GM12878 (cell line): Measurements from ENCODE around the gene NLRP9. TPM values are rescaled to one million over a fixed set of nuclear protein-coding genes. Genes with fewer than 3 reads are reported as not detected.

Experiments used
- ATAC-seq: fragments of 200-7000 bp; cut with Tn5 transposase; 3 replicates; pipeline ENCODE4 v1.9.1; 2020; ENCODE audit warnings: mild to moderate bottlenecking, moderate library complexity
- BruUV-seq: library from RNA; stranded (reverse); fragments of 400-500 nt; replicated peaks from 2 replicates; lab custom pipeline; 2021; lab: Mats Ljungman, UMichigan
- CTCF ChIA-PET: fragments of 300-600 bp; sonication (Branson Sonifier 250); formaldehyde crosslinking; extraction: SDS; loops from one replicate; lab custom pipeline; 2021; ENCODE audit warnings: inconsistent platforms; lab: Yijun Ruan, JAX
- POLR2A ChIA-PET: fragments of 350-600 bp; formaldehyde crosslinking; extraction: SDS; loops from one replicate; lab custom pipeline; 2021; ENCODE audit warnings: inconsistent platforms; lab: Charles Lee
- RAD21 ChIA-PET: fragments of 300-600 bp; sonication (Branson Sonifier 250); formaldehyde crosslinking; loops from one replicate; lab custom pipeline; 2023; ENCODE audit warnings: antibody characterized with exemption; ENCODE audit not compliant: unreplicated experiment; lab: Charles Lee
- SMC1A ChIA-PET: fragments of 300-600 bp; sonication (Branson Sonifier 250); formaldehyde crosslinking; loops from one replicate; lab custom pipeline; 2023; ENCODE audit not compliant: unreplicated experiment, uncharacterized antibody; lab: Charles Lee
- DNase-seq: peaks from one replicate; pipeline ENCODE4 v3.0.0-alpha.2; 2011; ENCODE audit warnings: low read depth, low spot score
- FAIRE-seq: peaks from 3 replicates; lab custom pipeline; 2011; peaks lifted over from hg19 to GRCh38; lab: Jason Lieb, UNC
- H2AFZ ChIP-seq: 2 replicates; pipeline ENCODE4 v1.6.0; 2011; ENCODE audit warnings: low read depth, low read length, control low read depth; ENCODE audit not compliant: control insufficient read depth
- H3K27ac ChIP-seq: 2 replicates; pipeline ENCODE4 v1.5.1; 2011; ENCODE audit warnings: control low read depth; ENCODE audit not compliant: control insufficient read depth, insufficient read depth
- H3K27me3 ChIP-seq, 2 experiments: replicated peaks in 1 of 2; 2 replicates each; pipeline versions ENCODE4 v1.6.0 to v1.6.1; 2011; ENCODE audit warnings: low read length in 1 of 2; ENCODE audit not compliant: control insufficient read depth in 2 of 2, insufficient read depth in 2 of 2
- H3K36me3 ChIP-seq, 2 experiments: 2 replicates each; pipeline ENCODE4 v1.5.1; 2011; ENCODE audit warnings: low read length in 1 of 2; ENCODE audit not compliant: control insufficient read depth in 2 of 2, insufficient read depth in 2 of 2
- H3K4me1 ChIP-seq: 2 replicates; pipeline ENCODE4 v1.6.1; 2011; ENCODE audit warnings: mild to moderate bottlenecking, low read length, moderate library complexity, mixed read lengths; ENCODE audit not compliant: control insufficient read depth, insufficient read depth
- H3K4me2 ChIP-seq: 2 replicates; pipeline ENCODE4 v1.6.0; 2011; ENCODE audit warnings: control low read depth; ENCODE audit not compliant: control insufficient read depth, insufficient read depth
- H3K4me3 ChIP-seq: fragments of 200-600 bp; sonication (generic); 2 replicates; pipeline ENCODE4 v1.5.1; 2016
- H3K79me2 ChIP-seq: 2 replicates; pipeline ENCODE4 v1.6.0; 2011; ENCODE audit warnings: low read length; ENCODE audit not compliant: control insufficient read depth, insufficient read depth
- H3K9ac ChIP-seq: 2 replicates; pipeline ENCODE4 v1.8.0; 2011; ENCODE audit warnings: low read length, control low read depth, mixed read lengths; ENCODE audit not compliant: control insufficient read depth, insufficient read depth
- H3K9me3 ChIP-seq: replicated peaks from 3 replicates; pipeline ENCODE4 v1.5.1; 2011; ENCODE audit warnings: mild to moderate bottlenecking, low read length; ENCODE audit not compliant: control insufficient read depth, insufficient read depth
- H4K20me1 ChIP-seq: 2 replicates; pipeline ENCODE4 v1.6.0; 2011; ENCODE audit not compliant: control insufficient read depth, insufficient read depth
- BACH1 ChIP-seq: fragments of 450-650 bp; IDR thresholded peaks from 2 replicates; pipeline ENCODE4 v1.6.1; 2017; ENCODE audit warnings: mild to moderate bottlenecking, borderline replicate concordance
- BCL11A ChIP-seq: IDR thresholded peaks from 2 replicates; pipeline ENCODE4 v1.6.1; 2011; ENCODE audit warnings: low read depth, low read length
- BMI1 ChIP-seq: fragments of 450-650 bp; IDR thresholded peaks from 2 replicates; pipeline ENCODE4 v1.6.1; 2016; ENCODE audit warnings: mild to moderate bottlenecking, moderate library complexity, borderline replicate concordance
- CHD1 ChIP-seq: IDR thresholded peaks from 2 replicates; pipeline ENCODE4 v1.6.1; 2012; ENCODE audit warnings: low read depth, low read length, improper control_type of control experiment
- DPF2 ChIP-seq: fragments of 450-650 bp; IDR thresholded peaks from 2 replicates; pipeline ENCODE4 v1.6.1; 2017; ENCODE audit warnings: mild to moderate bottlenecking
- ELK1 ChIP-seq: IDR thresholded peaks from 2 replicates; pipeline ENCODE4 v1.6.1; 2012; ENCODE audit warnings: low read depth, low read length, improper control_type of control experiment
- ETV6 ChIP-seq, 2 experiments: fragments of 450-650 bp in 1 of 2; IDR thresholded peaks in 1 of 2; conservative IDR thresholded peaks in 1 of 2; 2 replicates each; pipeline ENCODE4 v1.6.1; 2014; ENCODE audit warnings: antibody characterized with exemption in 1 of 2, borderline replicate concordance in 1 of 2, low read depth in 1 of 2, mild to moderate bottlenecking in 1 of 2, moderate library complexity in 1 of 2
- FOXM1 ChIP-seq: IDR thresholded peaks from 2 replicates; pipeline ENCODE4 v1.6.1; 2012; ENCODE audit warnings: low read depth, mild to moderate bottlenecking, inconsistent platforms, low read length, moderate library complexity
- IRF5 ChIP-seq: fragments of 450-650 bp; IDR thresholded peaks from 2 replicates; pipeline ENCODE4 v1.6.1; 2017; ENCODE audit warnings: borderline replicate concordance
- MLLT1 ChIP-seq: fragments of 450-650 bp; IDR thresholded peaks from 2 replicates; pipeline ENCODE4 v1.6.1; 2016; ENCODE audit warnings: mild to moderate bottlenecking
- NKRF ChIP-seq: fragments of 450-650 bp; conservative IDR thresholded peaks from 2 replicates; pipeline ENCODE4 v1.6.1; 2017; ENCODE audit warnings: mild to moderate bottlenecking, moderate library complexity
- NR2C1 ChIP-seq: fragments of 450-650 bp; IDR thresholded peaks from 2 replicates; pipeline ENCODE4 v1.6.1; 2017; ENCODE audit warnings: antibody characterized with exemption, mild to moderate bottlenecking, moderate library complexity
- POLR2AphosphoS2 ChIP-seq: IDR thresholded peaks from 2 replicates; pipeline ENCODE4 v1.6.1; 2011; ENCODE audit warnings: low read depth, mild to moderate bottlenecking, low read length, improper control_type of control experiment, moderate library complexity
- SIX5 ChIP-seq: IDR thresholded peaks from 2 replicates; pipeline ENCODE4 v1.6.1; 2011; ENCODE audit warnings: mild to moderate bottlenecking, low read depth, low read length, moderate library complexity; ENCODE audit not compliant: severe bottlenecking
- TAF1 ChIP-seq: IDR thresholded peaks from 2 replicates; pipeline ENCODE4 v1.6.1; 2011; ENCODE audit warnings: mild to moderate bottlenecking, low read depth, low read length, borderline replicate concordance
- TBL1XR1 ChIP-seq: IDR thresholded peaks from 2 replicates; pipeline ENCODE4 v1.6.1; 2012; ENCODE audit warnings: low read depth, low read length, improper control_type of control experiment
- TCF7 ChIP-seq: IDR thresholded peaks from 2 replicates; pipeline ENCODE4 v1.6.1; 2014; ENCODE audit warnings: antibody characterized with exemption, borderline replicate concordance
- USF1 ChIP-seq: IDR thresholded peaks from 2 replicates; pipeline ENCODE4 v1.6.1; 2011; ENCODE audit warnings: borderline replicate concordance, low read depth, mild to moderate bottlenecking, moderate library complexity, mixed read lengths, low read length; ENCODE audit not compliant: insufficient read depth; ENCODE audit errors: extremely low read length
- WGBS: methylation state at CpG from one replicate; pipeline ENCODE4 v1.1.6; 2016; ENCODE audit warnings: low lambda C conversion rate; ENCODE audit not compliant: insufficient replicate concordance, insufficient coverage; ENCODE audit errors: missing lambda C conversion rate; 5-methylcytosine and 5-hydroxymethylcytosine counted together
- in situ Hi-C: fragments of 300-500 bp; cut with MboI; formaldehyde crosslinking; loops from 9 replicates; pipeline ENCODE4 v1.14.3; 2018; ENCODE audit warnings: mixed read lengths
- intact Hi-C: fragments of 100-400 bp; cut with micrococcal nuclease; formaldehyde crosslinking; loops from one replicate; pipeline ENCODE4 v1.14.2; 2022; ENCODE audit not compliant: unreplicated experiment
- polyA plus RNA-seq, 11 experiments: library from polyadenylated mRNA; depleted of rRNA in 4 of 11; unstranded in 6 of 11; stranded (reverse) in 5 of 11; fragments of >200 nt; fragmentation: Nextera tagmentation in 4 of 11; fragmentation: Illumina TruSeq in 1 of 11; extraction: Ambion mirVana in 4 of 11; extraction: Trizol in 1 of 11; gene quantifications; 1 replicate in 1 of 11; 2 replicates in 10 of 11; pipeline versions ENCODE4 v1.2.1 to v1.2.3, GENCODE V29; 2011 to 2016; ENCODE audit warnings: inconsistent platforms in 2 of 11, missing spikeins in 2 of 11, low read depth in 1 of 11
- total RNA-seq, 4 experiments: library from RNA; depleted of rRNA in 3 of 4; stranded (reverse); fragments of >200 nt in 3 of 4; fragmentation: Illumina TruSeq in 1 of 4; extraction: Trizol in 1 of 4; gene quantifications; 2 replicates each; pipeline versions ENCODE4 v1.2.1 to v1.2.3, GENCODE V29; 2013 to 2021

NLRP9 gene
- total and polyA plus RNA-seq, 10 of the 15 experiments (the other 5 are each of a cell fraction or from before 2014, with no cell fraction given) = not detected

- TF ChIP-seq TAF1 (no peak), NKRF (no peak), FOXM1 (no peak), ETV6 (conservative IDR thresholded peaks at IDR 0.05 in 1 of 2, IDR thresholded peaks at IDR 0.05 in 1 of 2; ENCODE audit: borderline replicate concordance in 1 of 2, low read depth in 1 of 2) (no peak), TCF7 (no peak), USF1 (no peak), BACH1 (no peak), ELK1 (no peak)
Measured at GRCh38 chr19:55698256-55698655, 39.9 kb downstream of the NLRP9 start (continued).

- Histone ChIP-seq H4K20me1 (no peaks in the 10 kb centered on the region), H2AFZ (no peak overlapping the region), H3K27ac (no peak overlapping the region), H3K4me2 (no peak overlapping the region), H3K4me1 (no peaks in the 10 kb centered on the region), H3K9ac (no peak overlapping the region), H3K27me3 (no peaks in the 10 kb centered on the region), H3K79me2 (no peaks in the 10 kb centered on the region), H3K9me3 (no peaks in the 10 kb centered on the region), H3K36me3 (peaks cover 8 to 11% of the 10 kb centered on the region in 2 experiments; a peak in 2 of 4 replicates), H3K4me3 (no peak overlapping the region)
- ChIA-PET RAD21 (no interaction called here), CTCF (no interaction called here), POLR2A (no interaction called here), SMC1A (no interaction called here)
- no peak for ATAC-seq
- TSS peak; percentile 35 for BruUV-seq
- intact Hi-C loops = no loop called here
- in situ Hi-C loops = no loop called here
- DNase-seq = no peak
- 88% methylated on average over 8 of the region's 8 CpGs for WGBS
- FAIRE-seq = no peak
- TF ChIP-seq TCF7 (no peak), SIX5 (no peak), POLR2AphosphoS2 (no peak), BMI1 (no peak), CHD1 (no peak), DPF2 (no peak), IRF5 (no peak), TBL1XR1 (no peak), BCL11A (no peak), NR2C1 (no peak), MLLT1 (no peak)
Measured at GRCh38 chr19:55697698-55698097, 40.5 kb downstream of the NLRP9 start.
